A375 (cell line): ENCODE results near the gene ZBTB16. TPM values are rescaled to one million over a fixed set of nuclear protein-coding genes. Genes with fewer than 3 reads are reported as not detected.

ENCODE experiments used
- total RNA-seq: library from RNA; depleted of rRNA; stranded (reverse); fragments of >200 nt; shearing (Covaris generic); gene quantifications from 2 replicates; pipeline ENCODE4 v1.2.3, GENCODE V29; 2014; rRNA removed

ZBTB16 gene
- total RNA-seq, result not detected in 2 replicates

GRCh38 chr11:114059278-114059983 lies at the start of gene ZBTB16:
ZBTB16 (plus strand) TSS chr11:114059711; CDS start chr11:114063301, 3,590 bp downstream.

GRCh38 chr11:114295676-114296604 lies 236.4 kb downstream of the ZBTB16 start, which contains the start of gene NNMT:
NNMT (plus strand) TSS chr11:114296399; CDS start chr11:114296557, 158 bp downstream.

Other genes with a start within 250 kb of the ZBTB16 start
- 17.1 and 20.5 TPM in 2 replicates for gene USP28, start 184.1 kb upstream of the ZBTB16 start, total RNA-seq
- gene HTR3B, start 154.9 kb upstream of the ZBTB16 start, total RNA-seq, result not detected in 2 replicates
- not detected in 2 replicates for gene HTR3A, start 84.6 kb upstream of the ZBTB16 start, total RNA-seq
- gene NNMT, start 236.7 kb downstream of the ZBTB16 start, total RNA-seq, result 285 and 300 TPM in 2 replicates